ENCODE results near the gene GALNT10.

The GALNT10 gene

GRCh38 chr5:154411338-154411737 lies 220.8 kb downstream of the GALNT10 start:
- DNase-seq: no peak

GRCh38 chr5:154412316-154412715 lies 221.8 kb downstream of the GALNT10 start:
- no peak for DNase-seq

DNA sequence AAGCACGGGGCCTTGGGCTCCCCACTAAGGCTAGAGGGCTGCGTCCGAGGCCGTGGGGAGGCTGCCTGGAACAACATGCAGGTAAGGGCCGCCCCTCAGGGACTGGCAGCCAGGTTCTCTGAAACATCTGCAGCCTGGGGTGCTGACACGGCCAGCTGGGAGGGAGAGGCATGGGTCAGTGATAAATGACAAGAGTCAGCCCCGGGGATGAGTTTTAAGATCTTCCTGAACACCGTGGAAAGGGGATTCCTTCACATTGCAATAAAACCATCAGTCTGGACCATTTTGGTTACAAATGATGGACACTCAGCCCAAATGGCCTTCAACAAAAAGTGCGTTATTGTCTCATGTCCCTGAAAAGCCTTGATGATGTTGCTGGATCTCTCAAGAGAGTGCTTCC lies 222.4 kb downstream of the GALNT10 start:
- no peak for DNase-seq

DNA sequence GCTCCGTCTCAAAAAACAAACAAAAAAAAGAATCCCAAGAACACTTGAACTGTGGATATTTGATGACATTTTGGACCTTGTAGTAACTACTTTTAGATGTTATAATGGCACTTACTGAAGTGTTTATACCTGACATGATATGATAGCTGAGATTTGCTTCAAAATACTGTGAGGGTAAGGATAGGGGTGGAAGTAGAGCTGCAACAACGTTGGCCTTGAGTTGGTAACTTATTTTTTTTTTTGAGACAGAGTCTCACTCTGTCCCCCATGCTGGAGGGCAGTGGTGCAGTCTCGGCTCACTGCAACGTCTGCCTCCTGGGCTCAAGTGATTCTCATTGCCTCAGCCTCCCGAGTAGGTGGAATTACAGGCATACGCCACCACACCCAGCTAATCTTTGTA lies 224.6 kb downstream of the GALNT10 start:
- no peak for DNase-seq

DNA sequence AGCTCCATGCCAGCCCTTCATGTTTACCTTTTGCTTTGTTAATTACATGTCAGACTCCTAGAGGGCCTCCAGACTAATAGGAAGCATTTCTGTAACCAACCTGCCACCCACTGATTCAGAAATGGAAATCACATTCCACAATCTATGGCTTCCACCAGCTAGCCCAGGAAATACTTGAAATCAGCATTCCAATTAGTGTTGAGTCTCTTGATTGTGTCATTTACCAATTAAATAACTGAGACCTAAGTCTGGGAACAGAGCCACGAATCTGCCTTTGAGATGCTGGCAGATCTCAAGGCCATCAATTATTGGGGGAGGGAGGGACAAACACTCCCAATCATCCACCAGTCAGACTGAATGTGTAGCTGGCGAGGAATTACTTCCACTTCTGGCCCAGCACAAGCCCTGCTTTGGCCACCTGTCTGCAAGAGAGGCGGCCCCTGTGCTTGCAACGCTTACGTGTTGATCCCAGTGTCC lies 227.8 kb downstream of the GALNT10 start:
- DNase-seq: no peak

GRCh38 chr5:154419236-154419635 lies 228.7 kb downstream of the GALNT10 start:
- DNase-seq: no peak

GRCh38 chr5:154421868-154422267 lies 231.3 kb downstream of the GALNT10 start:
- DNase-seq: no peak

GRCh38 chr5:154422298-154422697 lies 231.8 kb downstream of the GALNT10 start:
- DNase-seq: no peak

DNA sequence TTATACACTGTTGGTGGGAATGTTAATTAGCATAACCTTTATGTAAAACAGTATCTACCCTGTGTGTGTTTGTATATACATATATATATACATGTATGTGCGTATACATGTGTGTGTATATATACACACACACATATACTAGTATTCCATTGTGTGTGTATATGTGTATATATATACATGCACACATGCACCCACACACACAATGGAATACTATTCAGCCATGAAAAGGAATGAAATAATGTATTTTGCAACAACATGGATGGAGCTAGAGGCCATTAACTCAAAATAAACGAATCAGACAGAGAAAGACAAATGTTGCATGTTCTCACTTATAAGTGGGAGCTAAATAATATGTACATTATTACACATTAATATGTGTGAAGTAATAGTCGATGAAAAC lies 237.7 kb downstream of the GALNT10 start:
- no peak for DNase-seq

DNA sequence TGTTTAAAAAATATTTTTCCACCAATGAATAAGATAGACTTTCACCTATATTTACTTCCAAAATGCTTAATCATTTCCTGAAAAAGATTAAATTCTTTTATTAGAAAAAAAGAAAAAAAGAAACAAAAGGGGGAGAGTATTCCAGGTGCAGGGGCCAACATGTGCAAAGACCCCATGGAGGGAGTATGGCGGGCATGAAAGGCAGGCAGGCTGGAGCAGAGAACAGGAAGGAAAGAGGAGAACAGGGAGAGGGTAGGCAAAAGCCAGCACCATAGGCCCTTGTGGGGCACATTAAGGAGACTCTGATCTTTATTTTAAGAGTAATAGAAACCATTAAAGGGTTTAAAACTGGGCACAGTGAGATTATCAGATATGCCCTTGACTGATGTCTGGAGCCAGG lies 238.8 kb downstream of the GALNT10 start:
- DNase-seq: no peak

DNA sequence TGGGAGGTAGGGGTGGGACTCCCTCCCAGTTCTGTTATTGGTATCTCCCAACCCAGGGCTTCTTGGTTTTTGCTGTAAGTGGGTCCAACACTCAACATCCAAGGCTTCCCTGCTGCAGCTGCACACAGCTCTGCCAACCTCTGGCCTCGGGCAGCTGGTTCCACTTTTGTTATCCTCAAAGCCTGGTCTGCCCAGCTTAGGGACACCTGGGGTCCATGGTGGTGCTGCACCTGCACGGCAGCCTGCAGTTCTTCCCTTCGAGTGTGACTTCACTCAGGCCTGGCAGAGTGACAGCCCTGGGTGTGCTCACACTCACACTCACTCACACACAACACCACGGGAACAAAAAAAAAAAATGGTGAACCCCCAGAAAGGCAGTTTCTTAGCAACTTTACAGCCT lies 239.9 kb downstream of the GALNT10 start:
- DNase-seq: no peak

DNA sequence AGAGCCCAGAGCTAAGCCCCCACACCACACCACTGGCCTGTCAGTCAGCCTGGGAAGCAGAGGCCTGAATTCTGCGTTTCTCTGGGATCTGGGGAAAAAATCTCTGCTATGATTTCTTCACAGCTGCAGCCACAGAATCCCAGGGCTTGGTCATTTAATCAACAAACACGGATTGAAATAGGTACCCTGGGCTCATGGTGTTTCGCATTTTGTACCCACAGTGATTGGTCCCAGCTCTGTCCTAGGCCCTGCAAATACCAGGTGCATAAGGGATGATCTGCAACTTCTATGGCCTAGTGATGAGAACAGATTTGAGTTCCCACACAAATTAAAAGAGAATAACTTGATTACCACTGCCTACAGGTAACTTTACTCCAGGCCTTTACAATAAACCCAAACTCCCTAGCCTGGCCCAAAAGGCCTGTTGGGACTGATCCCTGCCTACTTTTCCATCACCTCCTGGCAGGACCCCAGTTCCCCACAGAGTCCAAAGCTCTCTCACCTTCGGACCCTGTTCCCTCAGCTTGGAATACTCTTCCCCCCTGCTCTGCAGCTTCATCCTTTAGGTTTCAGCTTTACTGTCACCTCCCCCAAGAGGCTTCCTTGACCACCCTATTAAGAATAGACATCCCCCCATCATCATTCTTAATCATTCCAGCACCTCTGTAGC lies 240.6 kb downstream of the GALNT10 start:
- DNase-seq: no peak

DNA sequence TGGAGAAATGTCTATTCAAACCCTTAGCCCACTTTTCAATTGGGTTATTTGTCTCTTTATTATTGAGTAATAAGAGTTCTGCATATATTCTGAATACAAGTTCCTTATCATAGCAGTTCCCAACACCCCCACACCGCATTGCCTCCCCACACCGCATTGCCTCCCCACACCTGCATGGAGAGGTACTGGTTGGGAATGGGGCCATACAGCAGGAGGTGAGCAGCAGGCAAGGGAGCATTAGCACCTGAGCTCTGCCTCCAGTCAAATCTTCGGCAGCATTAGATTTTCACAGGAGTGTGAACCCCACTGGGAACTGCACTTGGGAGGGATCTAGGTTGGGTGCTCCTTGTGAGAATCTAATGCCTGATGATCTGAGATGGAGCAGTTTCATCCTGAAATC lies 244.7 kb downstream of the GALNT10 start:
- DNase-seq: no peak

DNA sequence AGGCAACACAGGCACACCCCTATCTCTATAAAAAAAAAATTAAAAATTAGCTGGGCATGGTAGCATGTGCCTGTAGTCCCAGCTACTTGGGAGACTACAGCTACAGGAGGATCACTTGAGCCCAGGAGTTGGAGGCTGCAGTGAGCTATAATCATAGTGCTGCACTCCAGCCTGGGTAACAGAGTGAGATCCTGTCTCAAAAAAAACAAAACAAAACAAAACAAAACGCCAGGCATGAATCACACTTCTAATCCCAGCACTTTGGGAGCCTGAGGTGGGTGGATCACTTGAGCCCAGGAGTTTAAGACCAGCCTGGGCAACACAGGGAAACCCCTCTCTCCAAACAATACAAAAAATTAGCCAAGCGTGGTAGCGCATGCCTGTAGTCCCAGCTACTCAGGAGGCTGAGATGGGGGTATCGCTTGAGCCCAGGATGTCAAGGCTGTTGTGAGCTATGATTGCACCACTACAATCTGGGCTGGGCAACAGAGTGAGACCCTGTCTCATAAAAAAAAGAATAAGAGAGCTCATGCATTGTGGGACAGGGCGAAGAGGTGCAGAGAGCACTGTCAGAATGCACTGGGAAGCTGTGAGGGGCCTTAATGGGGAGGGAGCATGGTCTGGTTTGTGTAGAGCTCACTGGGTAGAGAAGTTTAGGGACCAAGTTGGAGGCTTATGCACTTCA lies 246.9 kb downstream of the GALNT10 start:
- no peak for DNase-seq

- DNase-seq: no peak
These were observed 250.0 kb downstream of the GALNT10 start for GRCh38 chr5:154440540-154440939.

- no peak for DNase-seq
These were observed 252.3 kb downstream of the GALNT10 start for GRCh38 chr5:154442801-154443200.

DNA sequence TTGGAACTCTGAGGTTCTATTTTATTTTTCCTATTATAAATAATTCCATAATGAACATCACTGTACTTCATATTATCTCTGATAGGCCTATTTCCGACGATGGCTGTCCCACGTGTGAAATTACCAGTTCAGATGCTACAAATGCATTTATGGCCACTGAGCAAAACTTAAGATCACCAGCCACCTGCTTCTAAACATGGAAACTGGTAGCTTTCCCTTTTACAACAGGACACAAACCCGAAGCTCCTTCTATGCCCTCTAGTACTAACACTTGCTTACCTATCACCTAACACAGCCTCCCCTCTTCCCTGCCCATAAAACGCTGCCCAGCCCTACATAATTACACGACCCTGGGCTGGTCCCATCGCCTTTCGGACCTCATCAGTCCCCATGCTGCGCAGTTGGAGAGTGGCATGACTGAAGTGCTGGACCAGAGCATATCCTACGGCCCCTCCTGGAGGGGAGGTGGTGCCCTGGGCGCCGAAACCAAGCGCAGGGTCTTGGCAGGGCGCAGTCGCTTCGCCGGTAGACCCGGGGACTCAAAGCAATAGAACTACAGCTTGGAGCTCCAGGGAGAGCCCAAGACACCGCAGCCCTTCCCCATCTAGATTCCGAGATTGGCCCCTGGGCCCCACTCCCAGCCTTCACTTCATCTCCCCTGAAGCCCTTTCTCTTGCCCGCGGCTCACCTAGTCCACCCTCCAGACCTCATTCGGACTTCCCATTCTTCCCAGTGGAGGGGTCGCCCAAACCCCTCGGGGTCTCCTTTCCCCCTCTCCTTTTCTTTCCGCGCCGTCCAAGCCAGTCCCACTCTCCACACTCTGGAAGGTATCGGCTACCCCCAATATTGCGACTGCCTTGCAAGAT lies 254.3 kb downstream of the GALNT10 start:
- peak; percentile 27 for DNase-seq

GRCh38 chr5:154445422-154446194 lies 255.1 kb downstream of the GALNT10 start, which contains the start of gene SAP30L:
SAP30L (plus strand) TSS chr5:154445997; CDS start chr5:154446605, 608 bp downstream.
- peak; percentile 79 for DNase-seq

DNA sequence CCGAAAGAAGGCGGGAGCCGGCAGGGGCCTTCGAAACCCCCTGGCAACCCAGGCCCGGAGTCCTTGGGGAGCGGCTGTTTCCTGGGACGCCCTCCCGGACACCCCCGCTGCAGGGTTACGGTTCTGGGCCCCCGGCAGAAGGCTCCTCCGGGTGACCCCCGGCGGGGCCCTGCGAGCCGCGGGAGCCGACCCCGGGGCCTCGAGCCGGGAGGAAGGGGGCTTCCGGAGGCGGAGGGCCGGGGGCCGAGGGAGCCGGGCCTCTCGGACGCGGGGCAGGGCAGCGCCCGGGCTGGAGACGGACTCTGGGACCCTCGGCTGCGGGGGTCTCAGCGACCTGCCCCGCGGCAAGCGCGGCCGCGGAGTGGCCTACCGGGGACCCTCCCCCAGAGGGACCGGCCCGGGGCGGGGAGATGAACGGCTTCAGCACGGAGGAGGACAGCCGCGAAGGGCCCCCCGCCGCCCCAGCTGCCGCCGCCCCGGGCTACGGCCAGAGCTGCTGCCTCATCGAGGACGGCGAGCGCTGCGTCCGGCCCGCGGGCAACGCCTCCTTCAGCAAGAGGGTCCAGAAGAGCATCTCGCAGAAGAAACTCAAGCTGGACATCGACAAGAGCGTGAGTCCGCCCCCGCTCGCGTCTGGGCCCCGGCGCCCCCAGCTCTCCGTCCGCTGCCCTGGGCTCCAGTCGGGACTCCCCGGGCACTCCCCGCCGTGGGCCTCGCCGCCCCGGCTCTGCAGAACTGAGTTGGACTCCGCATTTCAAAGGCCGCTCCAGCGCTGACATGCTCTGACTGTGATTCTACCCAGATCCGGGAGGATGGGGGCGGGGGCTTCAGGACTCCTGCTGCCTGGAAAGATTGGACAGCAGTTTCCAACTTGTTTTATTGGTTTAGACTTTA lies 255.9 kb downstream of the GALNT10 start:
- DNase-seq: no peak

DNA sequence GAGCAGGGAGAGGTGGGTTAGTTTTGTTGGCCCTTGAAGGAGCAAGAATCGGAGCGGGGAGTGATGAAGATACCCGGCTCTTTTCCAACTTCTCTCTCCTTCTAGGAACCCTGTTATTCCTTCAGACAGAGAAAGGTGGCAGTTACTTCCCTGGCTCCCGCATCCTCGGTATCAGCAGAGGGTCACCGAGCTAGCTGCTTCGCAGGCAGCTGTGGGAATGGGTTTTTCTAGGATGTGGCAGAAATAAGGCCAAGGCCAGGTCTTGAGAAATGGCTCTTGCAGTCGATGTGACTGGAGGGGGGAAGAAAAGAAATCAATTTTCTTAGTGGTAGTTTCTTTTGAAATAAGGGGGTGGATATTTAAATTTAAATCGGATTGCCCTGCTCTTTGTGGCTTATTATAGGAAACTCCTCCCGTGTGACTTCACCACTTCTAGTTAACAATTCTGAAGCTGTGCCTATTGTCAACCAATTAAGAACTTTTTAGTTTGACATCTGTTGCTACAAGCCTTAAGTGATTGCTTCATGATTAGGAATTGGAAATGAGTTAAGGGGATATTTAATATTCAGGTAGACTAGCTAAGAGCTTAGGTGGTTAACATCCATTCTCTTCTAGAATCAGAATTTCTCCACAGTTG lies 256.7 kb downstream of the GALNT10 start:
- no peak for DNase-seq

DNA sequence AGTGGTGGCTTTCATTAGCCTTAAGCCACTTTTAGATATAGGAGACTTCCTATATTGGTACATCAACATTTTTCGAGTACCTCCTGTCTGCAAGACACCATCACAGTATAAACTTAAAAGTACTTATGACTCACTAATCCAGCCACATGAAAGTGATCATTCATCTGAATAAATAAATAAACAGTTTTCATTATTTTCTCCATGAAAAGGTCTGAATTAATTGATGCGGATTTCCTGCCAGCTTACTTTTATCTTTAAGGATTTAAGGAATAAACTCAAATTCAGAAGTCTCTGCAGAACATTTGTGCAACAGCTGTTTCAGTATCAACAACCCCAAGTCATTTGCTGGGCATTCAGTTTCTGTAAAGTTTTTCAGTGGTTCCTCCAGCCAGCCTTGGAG lies 259.3 kb downstream of the GALNT10 start:
- DNase-seq: no peak
